GM19328 (cell line): ENCODE results near the gene SEL1L.
"Not testable (repeated sequence)": the region's sequence is repeated elsewhere in the genome, so short reads cannot be mapped to it uniquely, and the experiment has no call there.

Source experiments
- ATAC-seq: cut with Tn5 transposase; IDR thresholded peaks from one replicate; pipeline ENCODE4 v1.9.1; 2021; ENCODE audit warnings: mild to moderate bottlenecking, moderate library complexity; ENCODE audit not compliant: unreplicated experiment

The SEL1L gene

GRCh38 chr14:81533536-81534343, at the start of gene SEL1L:
TSS of gene SEL1L (minus strand) at chr14:81533853. CDS start at chr14:81533744, 109 bp downstream.
- peak; percentile 95 for ATAC-seq

- no peak for ATAC-seq
Observed at GRCh38 chr14:81582420-81582819, 48.8 kb upstream of the SEL1L start.

- ATAC-seq = no peak
Observed at GRCh38 chr14:81579115-81579514, 45.5 kb upstream of the SEL1L start.

- no peak for ATAC-seq
Observed at GRCh38 chr14:81571437-81571836, 37.8 kb upstream of the SEL1L start.

- ATAC-seq = no peak
Observed at GRCh38 chr14:81567302-81567701, 33.6 kb upstream of the SEL1L start.

- no peak for ATAC-seq
Observed at GRCh38 chr14:81565441-81566290, 32.0 kb upstream of the SEL1L start.

- no peak for ATAC-seq
Observed at GRCh38 chr14:81562818-81563217, 29.2 kb upstream of the SEL1L start.

- ATAC-seq = no peak
Observed at GRCh38 chr14:81561084-81561775, 27.6 kb upstream of the SEL1L start.

GRCh38 chr14:81559385-81559784, 25.7 kb upstream of the SEL1L start:
- ATAC-seq = no peak

- ATAC-seq = no peak
Observed at GRCh38 chr14:81557146-81557545, 23.5 kb upstream of the SEL1L start.

GRCh38 chr14:81555684-81556083, 22.0 kb upstream of the SEL1L start:
- ATAC-seq = no peak

GRCh38 chr14:81555051-81555450, 21.4 kb upstream of the SEL1L start:
- no peak for ATAC-seq

- ATAC-seq = no peak
Observed at GRCh38 chr14:81551471-81551870, 17.8 kb upstream of the SEL1L start.

GRCh38 chr14:81550001-81550637, 16.5 kb upstream of the SEL1L start:
- peak; percentile 87 for ATAC-seq

GRCh38 chr14:81541206-81541605, 7.6 kb upstream of the SEL1L start:
- ATAC-seq = not testable (repeated sequence)

GRCh38 chr14:81537193-81537592, 3.5 kb upstream of the SEL1L start:
- no peak for ATAC-seq

GRCh38 chr14:81536241-81536771, 2.7 kb upstream of the SEL1L start:
- ATAC-seq = no peak

GRCh38 chr14:81535396-81536164, 1.9 kb upstream of the SEL1L start:
- no peak for ATAC-seq

GRCh38 chr14:81534510-81535074, 939 bp upstream of the SEL1L start:
- no peak for ATAC-seq

- no peak for ATAC-seq
Observed at GRCh38 chr14:81533212-81533535, 479 bp downstream of the SEL1L start.
